AG09319 (cell line): Measurements from ENCODE around the gene PPIG.

Experiments used
- DNase-seq: peaks from one replicate; pipeline ENCODE4 v3.0.0-alpha.2; 2010; ENCODE audit warnings: low read depth; ENCODE audit errors: extremely low read depth
- CTCF ChIP-seq: IDR thresholded peaks from 2 replicates; pipeline ENCODE4 v1.5.1; 2011; ENCODE audit warnings: low read depth, mild to moderate bottlenecking, inconsistent platforms, low read length, moderate library complexity

PPIG gene

GRCh38 chr2:169664978-169665930, 81.1 kb downstream of the PPIG start:
- no peak for DNase-seq
- no peak for TF ChIP-seq CTCF

- DNase-seq = no peak
- no peak for TF ChIP-seq CTCF
Observed at GRCh38 chr2:169667583-169667982, 83.4 kb downstream of the PPIG start.

GRCh38 chr2:169670215-169670651, 86.1 kb downstream of the PPIG start:
- no peak for DNase-seq
- TF ChIP-seq CTCF = no peak

- TF ChIP-seq CTCF = no peak
- no peak for DNase-seq
Observed at GRCh38 chr2:169670937-169671336, 86.8 kb downstream of the PPIG start.

- TF ChIP-seq CTCF = no peak
- no peak for DNase-seq
Observed at GRCh38 chr2:169672406-169672805, 88.3 kb downstream of the PPIG start.

- DNase-seq = no peak
Observed at GRCh38 chr2:169673106-169673505, 89.0 kb downstream of the PPIG start.

More at GRCh38 chr2:169673106-169673505, 89.0 kb downstream of the PPIG start:
- TF ChIP-seq CTCF = no peak
